Measurements from ENCODE around the gene SORCS2. TPM values are rescaled to one million over a fixed set of nuclear protein-coding genes. Genes with fewer than 3 reads are reported as not detected.

SORCS2 gene
- total and polyA plus RNA-seq, 2 of the 13 experiments (the other 11 are each of a cell fraction or from before 2014, with no cell fraction given): 0.82 to 1.0 TPM

GRCh38 chr4:7344636-7345155 lies 152.4 kb downstream of the SORCS2 start:
- FAIRE-seq: no peak
- H2AFZ ChIP-seq (ENCODE audit: low read length): no peak overlapping the region
- intact Hi-C loops (cut with micrococcal nuclease; ENCODE audit: unreplicated experiment): no loop called here
- H3K4me1 ChIP-seq (ENCODE audit: insufficient read depth, low read length): no peaks in the 10 kb centered on the region
- POLR2A ChIA-PET: no interaction called here
- H3K27me3 ChIP-seq (ENCODE audit: control insufficient read depth in 1 of 2, insufficient read depth in 2 of 2, low read length in 2 of 2): no peaks in the 10 kb centered on the region; a peak in 2 of 5 replicates
- in situ Hi-C loops (cut with HindIII; ENCODE audit: extremely low pct_ligation_motif_present, low pct_unique_long_range_greater_than_20kb): no loop called here
- ATAC-seq: no peak
- no peaks in the 10 kb centered on the region for H3K9me3 ChIP-seq (ENCODE audit: low read length)
- H3K36me3 ChIP-seq (replicated peaks in 1 of 2; ENCODE audit: control insufficient read depth in 1 of 2, insufficient read depth in 2 of 2, low read length in 2 of 2): no peaks in the 10 kb centered on the region
- H3K79me2 ChIP-seq (ENCODE audit: insufficient read depth, low read length): no peaks in the 10 kb centered on the region
- no peak overlapping the region for H3K27ac ChIP-seq (ENCODE audit: extremely low read length, insufficient read depth, low read length)
- CTCF ChIA-PET (ENCODE audit: low intra/inter-chr PET ratio, low total read pairs): no interaction called here
- no peak for DNase-seq (ENCODE audit: low spot score)
- no peak overlapping the region for H3K4me3 ChIP-seq (replicated peaks in 1 of 3; ENCODE audit: insufficient read depth in 1 of 3, low read depth in 2 of 3, low read length in 3 of 3)
- no TSS peak for BruUV-seq (replicated peaks)
- 18% methylated on average over 8 of the region's 10 CpGs for WGBS (ENCODE audit: low lambda C conversion rate)
- H4K20me1 ChIP-seq (ENCODE audit: insufficient read depth, low read length): no peaks in the 10 kb centered on the region
- H3K9ac ChIP-seq (ENCODE audit: insufficient read depth, low read depth, low read length): no peak overlapping the region
- no peak overlapping the region for H3K4me2 ChIP-seq (ENCODE audit: low read depth, low read length)
- TF ChIP-seq GLMP (CRISPR knock-in tag; IDR thresholded peaks at IDR 0.05; ENCODE audit: borderline replicate concordance): no peak
- no peak for TF ChIP-seq MAZ (IDR thresholded peaks at IDR 0.05; ENCODE audit: borderline replicate concordance, low read depth, low read length)
- no peak for TF ChIP-seq MAZ (CRISPR knock-in tag; IDR thresholded peaks at IDR 0.05; ENCODE audit: low read depth)
- TF ChIP-seq ZNF740 (CRISPR knock-in tag; IDR thresholded peaks at IDR 0.05): no peak
- no peak for TF ChIP-seq TCF7 (IDR thresholded peaks at IDR 0.05; ENCODE audit: low read depth)
- TF ChIP-seq FUBP1 (CRISPR knock-in tag; IDR thresholded peaks at IDR 0.05; ENCODE audit: borderline replicate concordance): no peak
- TF ChIP-seq KLF15 (CRISPR knock-in tag; IDR thresholded peaks at IDR 0.05; ENCODE audit: borderline replicate concordance): no peak
- no peak for TF ChIP-seq ZNF546 (CRISPR knock-in tag; conservative IDR thresholded peaks at IDR 0.05)
- no peak for TF ChIP-seq TRIM22 (IDR thresholded peaks at IDR 0.05)
- TF ChIP-seq KDM5B (CRISPR knock-in tag; IDR thresholded peaks at IDR 0.05; ENCODE audit: borderline replicate concordance): no peak
- no peak for TF ChIP-seq ZNF549 (CRISPR knock-in tag; IDR thresholded peaks at IDR 0.05)
- no peak for TF ChIP-seq HMGA1 (CRISPR knock-in tag; conservative IDR thresholded peaks at IDR 0.05)
- TF ChIP-seq PBX2 (CRISPR knock-in tag; IDR thresholded peaks at IDR 0.05): no peak
- TF ChIP-seq ELF1 (CRISPR knock-in tag; IDR thresholded peaks at IDR 0.05): no peak
- TF ChIP-seq ZNF468 (CRISPR knock-in tag; IDR thresholded peaks at IDR 0.05): no peak
- no peak for TF ChIP-seq HMGXB4 (CRISPR knock-in tag; IDR thresholded peaks at IDR 0.05; ENCODE audit: borderline replicate concordance in 1 of 2, low read depth in 1 of 2)
- TF ChIP-seq KDM3A (CRISPR knock-in tag; IDR thresholded peaks at IDR 0.05; ENCODE audit: low read depth): no peak
- no peak for TF ChIP-seq ZNF749 (CRISPR knock-in tag; IDR thresholded peaks at IDR 0.05; ENCODE audit: borderline replicate concordance)
